ENCODE results near the gene KLHL36. TPM values are rescaled to one million over a fixed set of nuclear protein-coding genes. Genes with fewer than 3 reads are reported as not detected.
A peak's percentile ranks its signal among the peaks of the same experiment; 100 is the strongest.

Gene KLHL36
- total RNA-seq (76.6 TPM), polyA plus RNA-seq (ENCODE audit: insufficient read depth, low read depth, low replicate concordance) (13.7 TPM)
- long read RNA-seq, donor 1, partial matches to known transcripts, result 0 of 2 reads
- long read RNA-seq, donor 1, other reads (novel, unspliced or antisense), result 0 of 2 reads
- long read RNA-seq, donor 2, full-length matches to known transcripts, result 5 of 5 reads
- long read RNA-seq, donor 2, partial matches to known transcripts, result 0 of 5 reads
- long read RNA-seq, donor 2, other reads (novel, unspliced or antisense), result 0 of 5 reads
- long read RNA-seq, donor 3, full-length matches to known transcripts, result 4 of 13 reads
- long read RNA-seq, donor 3, partial matches to known transcripts, result 9 of 13 reads
- long read RNA-seq, donor 3, other reads (novel, unspliced or antisense), result 0 of 13 reads
- long read RNA-seq, donor 4, full-length matches to known transcripts, result 2 of 2 reads
- long read RNA-seq, donor 4, partial matches to known transcripts, result 0 of 2 reads
- long read RNA-seq, donor 4, other reads (novel, unspliced or antisense), result 0 of 2 reads
- long read RNA-seq, donor 5, result 0 reads
- long read RNA-seq, donor 6, result 0 reads
- long read RNA-seq, donor 7, full-length matches to known transcripts, result 18 of 66 reads
- long read RNA-seq, donor 7, partial matches to known transcripts, result 15 of 66 reads
- long read RNA-seq, donor 7, other reads (novel, unspliced or antisense), result 33 of 66 reads
- long read RNA-seq, donor 8, partial matches to known transcripts, result 0 of 2 reads
- long read RNA-seq, donor 8, other reads (novel, unspliced or antisense), result 0 of 2 reads
- long read RNA-seq, donor 9, partial matches to known transcripts, result 0 of 3 reads
- long read RNA-seq, donor 9, other reads (novel, unspliced or antisense), result 0 of 3 reads
- long read RNA-seq, donor 10, full-length matches to known transcripts, result 2 of 2 reads
- long read RNA-seq, donor 10, partial matches to known transcripts, result 0 of 2 reads
- long read RNA-seq, donor 10, other reads (novel, unspliced or antisense), result 0 of 2 reads

DNA sequence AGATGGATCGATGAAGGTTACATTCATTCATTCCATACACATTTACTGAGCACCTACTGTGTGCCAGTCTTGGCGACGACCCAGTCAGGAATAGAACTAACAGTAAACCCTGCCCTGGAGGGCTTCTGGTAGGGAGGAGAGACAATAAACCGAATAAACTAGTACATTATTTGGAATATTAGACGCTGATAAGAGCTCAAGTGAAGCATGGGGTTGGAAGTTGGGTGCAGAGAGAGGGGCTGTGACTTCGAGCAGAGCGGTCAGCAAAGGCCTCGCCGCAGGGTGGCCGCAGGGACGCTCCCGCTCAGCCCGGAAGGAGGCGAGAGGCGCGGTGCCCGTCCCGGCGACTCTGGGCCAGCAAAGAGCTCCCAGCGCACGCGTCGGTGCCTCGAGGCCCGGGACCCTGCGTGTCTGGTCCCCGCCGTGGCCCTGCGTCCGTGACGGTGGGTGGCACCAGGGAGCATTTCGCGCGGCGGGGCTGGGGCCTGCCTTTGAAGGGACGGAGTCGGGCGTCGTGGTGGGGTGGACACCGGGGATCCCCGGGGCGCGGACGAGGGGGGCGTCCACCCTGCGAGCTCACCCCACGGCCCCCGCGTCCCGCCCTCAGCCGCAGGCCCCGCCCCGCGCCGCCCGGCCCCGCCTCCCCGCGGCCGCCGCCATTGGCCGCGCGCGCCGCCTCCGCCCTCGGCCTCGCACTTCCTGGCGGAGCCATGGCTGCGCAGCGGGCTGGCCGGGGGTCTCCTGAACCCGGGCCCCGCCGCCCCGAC lies at the start of gene KLHL36:
Gene KLHL36 (plus strand): TSS at position 684 of the 767 bp plus-strand sequence. CDS start 2,357 bp downstream, outside the sequence.
- DNase-seq, result peak; percentile 43 to 89 (median 71)
- no peak for FAIRE-seq
- peak within 1 kb of the TSS; percentile 81 to 85 for H3K27ac ChIP-seq (ENCODE audit: low read depth in 2 of 2, low read length in 2 of 2)

DNA sequence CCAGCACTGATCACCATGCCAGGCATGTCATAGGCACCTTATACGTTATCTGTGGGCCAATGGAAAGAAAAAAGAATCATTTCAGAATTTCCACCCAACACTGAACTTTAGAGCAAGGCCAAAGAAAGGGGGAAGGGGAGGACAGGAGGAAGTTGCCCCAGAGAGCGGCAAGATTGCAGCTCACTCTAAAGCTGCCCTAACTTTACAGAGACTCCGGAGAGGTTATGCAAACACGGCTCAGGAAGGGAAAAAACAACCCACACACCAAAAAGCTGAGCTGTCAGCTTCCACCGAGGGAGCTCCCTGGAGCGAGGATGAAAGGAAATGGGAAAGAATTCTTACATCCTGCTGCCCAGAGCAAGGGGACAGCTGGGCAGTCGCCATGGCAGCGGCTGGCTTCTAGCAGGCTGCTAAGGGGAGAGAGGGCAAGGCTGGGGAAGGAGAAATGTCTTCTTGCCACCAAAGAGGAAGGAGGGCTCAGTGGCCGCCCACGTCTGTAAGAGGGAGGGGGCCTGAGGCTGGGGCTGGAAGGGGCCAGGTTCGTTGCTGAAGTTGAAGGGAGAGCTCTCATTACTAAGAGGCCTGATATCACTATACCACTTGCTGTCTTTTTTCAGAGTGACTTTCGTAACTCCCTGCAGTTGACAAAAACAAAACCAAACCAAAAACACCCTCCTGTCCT lies 48.6 kb upstream of the KLHL36 start:
- TF ChIP-seq, protein P1, sequence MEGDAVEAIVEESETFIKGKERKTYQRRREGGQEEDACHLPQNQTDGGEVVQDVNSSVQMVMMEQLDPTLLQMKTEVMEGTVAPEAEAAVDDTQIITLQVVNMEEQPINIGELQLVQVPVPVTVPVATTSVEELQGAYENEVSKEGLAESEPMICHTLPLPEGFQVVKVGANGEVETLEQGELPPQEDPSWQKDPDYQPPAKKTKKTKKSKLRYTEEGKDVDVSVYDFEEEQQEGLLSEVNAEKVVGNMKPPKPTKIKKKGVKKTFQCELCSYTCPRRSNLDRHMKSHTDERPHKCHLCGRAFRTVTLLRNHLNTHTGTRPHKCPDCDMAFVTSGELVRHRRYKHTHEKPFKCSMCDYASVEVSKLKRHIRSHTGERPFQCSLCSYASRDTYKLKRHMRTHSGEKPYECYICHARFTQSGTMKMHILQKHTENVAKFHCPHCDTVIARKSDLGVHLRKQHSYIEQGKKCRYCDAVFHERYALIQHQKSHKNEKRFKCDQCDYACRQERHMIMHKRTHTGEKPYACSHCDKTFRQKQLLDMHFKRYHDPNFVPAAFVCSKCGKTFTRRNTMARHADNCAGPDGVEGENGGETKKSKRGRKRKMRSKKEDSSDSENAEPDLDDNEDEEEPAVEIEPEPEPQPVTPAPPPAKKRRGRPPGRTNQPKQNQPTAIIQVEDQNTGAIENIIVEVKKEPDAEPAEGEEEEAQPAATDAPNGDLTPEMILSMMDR (IDR thresholded peaks at IDR 0.05; ENCODE audit: borderline replicate concordance, extremely low read depth, insufficient read depth), result no peak
- peak overlapping the region in 1 of 3 donors; percentile 35 for H3K9ac ChIP-seq (ENCODE audit: low read length in 3 of 3)
- no peak for FAIRE-seq

More for the DNA sequence above, at the start of gene KLHL36:
- TF ChIP-seq, protein P1 (IDR thresholded peaks at IDR 0.05; ENCODE audit: borderline replicate concordance, extremely low read depth, insufficient read depth), result no peak
- no peaks in the 10 kb centered on the region for H3K27me3 ChIP-seq (ENCODE audit: control insufficient read depth, insufficient read depth, low read length)
- intact Hi-C loops (cut with DNase I), result no loop called here
- H3K36me3 ChIP-seq (ENCODE audit: control insufficient read depth in 2 of 3, insufficient read depth in 3 of 3, low read length in 3 of 3), result peaks cover 0 to 13% (median 3%) of the 10 kb centered on the region in 3 donors
- no peaks in the 10 kb centered on the region for H3K9me3 ChIP-seq (ENCODE audit: control insufficient read depth in 2 of 3, insufficient read depth in 1 of 3, low read length in 3 of 3)
- peaks cover 0 to 14% (median 6%) of the 10 kb centered on the region in 3 donors for H3K4me1 ChIP-seq (ENCODE audit: control insufficient read depth in 2 of 3, insufficient read depth in 2 of 3, low read depth in 1 of 3, low read length in 3 of 3)
- H3K4me3 ChIP-seq (ENCODE audit: low read length in 3 of 3), result peak within 1 kb of the TSS; percentile 37 to 83 (median 77)
- H3K9ac ChIP-seq (ENCODE audit: low read length in 3 of 3), result peak within 1 kb of the TSS in 2 of 3 donors; percentile 82 to 94

More for the DNA sequence above, 48.6 kb upstream of the KLHL36 start:
- peak overlapping the region in 1 of 3 donors; percentile 15 for H3K4me3 ChIP-seq (ENCODE audit: low read length in 3 of 3)
- no peaks in the 10 kb centered on the region for H3K36me3 ChIP-seq (ENCODE audit: control insufficient read depth in 2 of 3, insufficient read depth in 3 of 3, low read length in 3 of 3)
- H3K27ac ChIP-seq (ENCODE audit: low read depth in 2 of 2, low read length in 2 of 2), result peak overlapping the region; percentile 71 to 77
- intact Hi-C loops (cut with DNase I), result no loop called here
- no peaks in the 10 kb centered on the region for H3K27me3 ChIP-seq (ENCODE audit: control insufficient read depth, insufficient read depth, low read length)
- peak; percentile 83 to 95 (median 90) for DNase-seq
- peaks cover 3 to 47% (median 4%) of the 10 kb centered on the region in 3 donors for H3K4me1 ChIP-seq (ENCODE audit: control insufficient read depth in 2 of 3, insufficient read depth in 2 of 3, low read depth in 1 of 3, low read length in 3 of 3)
- no peaks in the 10 kb centered on the region for H3K9me3 ChIP-seq (ENCODE audit: control insufficient read depth in 2 of 3, insufficient read depth in 1 of 3, low read length in 3 of 3)

Measured in kidney (tissue), 22 donors.